Mesodermal cell (in vitro differentiated cells): ENCODE data around the gene PSMD11.
"Not testable (repeated sequence)": the region's sequence is repeated elsewhere in the genome, so short reads cannot be mapped to it uniquely, and the experiment has no call there.

Source experiments
- H3K27ac ChIP-seq: 2 replicates; pipeline ENCODE4 v1.7.0; 2013; ENCODE audit warnings: mild to moderate bottlenecking, low read depth, low read length, moderate library complexity; ENCODE audit not compliant: severe bottlenecking
- H3K36me3 ChIP-seq: 2 replicates; pipeline ENCODE4 v1.7.1; 2013; ENCODE audit warnings: mild to moderate bottlenecking, low read length, moderate library complexity; ENCODE audit not compliant: control insufficient read depth, insufficient read depth
- H3K4me1 ChIP-seq: one replicate; pipeline ENCODE4 v1.7.1; 2013; ENCODE audit warnings: mild to moderate bottlenecking, low read length; ENCODE audit not compliant: insufficient read depth, control insufficient read depth, poor library complexity, severe bottlenecking
- H3K4me3 ChIP-seq: 2 replicates; pipeline ENCODE4 v1.7.0; 2013; ENCODE audit warnings: low read length, control low read depth, mild to moderate bottlenecking; ENCODE audit not compliant: insufficient read depth, poor library complexity, severe bottlenecking; ENCODE audit errors: extremely low read depth
- H3K9me3 ChIP-seq: 2 replicates; pipeline ENCODE4 v1.7.1; 2013; ENCODE audit warnings: mild to moderate bottlenecking, low read length, moderate library complexity; ENCODE audit not compliant: control insufficient read depth
- WGBS, 2 experiments: methylation state at CpG; one replicate each; pipeline ENCODE4 v1.1.5; 2013; ENCODE audit warnings: missing lambda C conversion rate in 2 of 2; ENCODE audit not compliant: insufficient coverage in 2 of 2; 5-methylcytosine and 5-hydroxymethylcytosine counted together

Gene PSMD11

GRCh38 chr17:32445971-32446370, 1.7 kb downstream of the PSMD11 start:
- 93 to 100% methylated on average over 1 of the region's 2 CpGs for WGBS, 2 experiments
- Histone ChIP-seq H3K9me3 (peaks cover 3% of the 10 kb centered on the region), H3K4me1 (peaks cover 5% of the 10 kb centered on the region), H3K27ac (no peak overlapping the region), H3K4me3 (peak overlapping the region; percentile 96), H3K36me3 (peaks cover 42% of the 10 kb centered on the region)

GRCh38 chr17:32446949-32447348, 2.6 kb downstream of the PSMD11 start:
- WGBS, 2 experiments: 95 to 100% methylated on average over 2 of the region's 2 CpGs
- peaks cover 3% of the 10 kb centered on the region for H3K9me3 ChIP-seq
- H3K36me3 ChIP-seq: peaks cover 52% of the 10 kb centered on the region
- H3K27ac ChIP-seq: no peak overlapping the region
- H3K4me1 ChIP-seq: peaks cover 5% of the 10 kb centered on the region
- no peak overlapping the region for H3K4me3 ChIP-seq

GRCh38 chr17:32449963-32450362, 5.7 kb downstream of the PSMD11 start:
- H3K36me3 ChIP-seq: peaks cover 82% of the 10 kb centered on the region
- peaks cover 5% of the 10 kb centered on the region for H3K4me1 ChIP-seq
- no peaks in the 10 kb centered on the region for H3K9me3 ChIP-seq
- no peak overlapping the region for H3K27ac ChIP-seq
- 93 to 100% methylated on average over 2 to 3 of the region's 5 CpGs for WGBS, 2 experiments
- H3K4me3 ChIP-seq: no peak overlapping the region

- H3K4me1 ChIP-seq, H3K9me3 ChIP-seq, H3K4me3 ChIP-seq, H3K27ac ChIP-seq: not testable (repeated sequence)
- WGBS, 2 experiments: 83% methylated on average over 1 of the region's 6 CpGs; no CpG with 5 or more reads in 1 of the 2 experiments
- peaks cover 86% of the 10 kb centered on the region for H3K36me3 ChIP-seq
Measured at GRCh38 chr17:32450379-32450778, 6.1 kb downstream of the PSMD11 start.

- peaks cover 98% of the 10 kb centered on the region for H3K36me3 ChIP-seq
- no peak overlapping the region for H3K4me3 ChIP-seq
- H3K27ac ChIP-seq: no peak overlapping the region
- H3K4me1 ChIP-seq: no peaks in the 10 kb centered on the region
- no peaks in the 10 kb centered on the region for H3K9me3 ChIP-seq
- 10 to 50% methylated on average over 1 to 2 of the region's 2 CpGs for WGBS, 2 experiments
Measured at GRCh38 chr17:32451879-32452278, 7.6 kb downstream of the PSMD11 start.

GRCh38 chr17:32452281-32452680, 8.0 kb downstream of the PSMD11 start:
- Histone ChIP-seq H3K36me3 (peaks cover 98% of the 10 kb centered on the region), H3K4me1 (no peaks in the 10 kb centered on the region), H3K27ac (no peak overlapping the region), H3K4me3 (no peak overlapping the region), H3K9me3 (no peaks in the 10 kb centered on the region)
- no CpG with 5 or more reads among the region's 1 CpG for WGBS, 2 experiments

- Histone ChIP-seq H3K4me3 (no peak overlapping the region), H3K4me1 (no peaks in the 10 kb centered on the region), H3K9me3 (no peaks in the 10 kb centered on the region), H3K36me3 (peaks cover 97% of the 10 kb centered on the region), H3K27ac (no peak overlapping the region)
- 100% methylated on average over 1 of the region's 2 CpGs; no CpG with 5 or more reads in 1 of the 2 experiments for WGBS, 2 experiments
Measured at GRCh38 chr17:32453370-32453769, 9.1 kb downstream of the PSMD11 start.

- Histone ChIP-seq H3K9me3 (no peaks in the 10 kb centered on the region), H3K36me3 (peaks cover 88% of the 10 kb centered on the region)
Measured at GRCh38 chr17:32458371-32458770, 14.1 kb downstream of the PSMD11 start.

GRCh38 chr17:32460054-32460453, 15.7 kb downstream of the PSMD11 start:
- H3K9me3 ChIP-seq: no peaks in the 10 kb centered on the region
- H3K4me3 ChIP-seq: no peak overlapping the region
- H3K36me3 ChIP-seq: peaks cover 83% of the 10 kb centered on the region
- H3K4me1 ChIP-seq: no peaks in the 10 kb centered on the region
- H3K27ac ChIP-seq: no peak overlapping the region
- 92 to 100% methylated on average over 3 to 4 of the region's 4 CpGs for WGBS, 2 experiments

More at GRCh38 chr17:32458371-32458770, 14.1 kb downstream of the PSMD11 start:
- H3K4me1 ChIP-seq: no peaks in the 10 kb centered on the region
- no peak overlapping the region for H3K4me3 ChIP-seq
- H3K27ac ChIP-seq: no peak overlapping the region

- no peak overlapping the region for H3K27ac ChIP-seq
- H3K36me3 ChIP-seq: peaks cover 82% of the 10 kb centered on the region
- H3K4me1 ChIP-seq: no peaks in the 10 kb centered on the region
- H3K9me3 ChIP-seq: no peaks in the 10 kb centered on the region
- 68 to 77% methylated on average over 2 to 3 of the region's 4 CpGs for WGBS, 2 experiments
- H3K4me3 ChIP-seq: no peak overlapping the region
Measured at GRCh38 chr17:32461498-32461852, 17.2 kb downstream of the PSMD11 start.

- peaks cover 83% of the 10 kb centered on the region for H3K36me3 ChIP-seq
- no CpG with 5 or more reads among the region's 1 CpG for WGBS, 2 experiments
- no peak overlapping the region for H3K27ac ChIP-seq
- no peaks in the 10 kb centered on the region for H3K9me3 ChIP-seq
- H3K4me3 ChIP-seq: no peak overlapping the region
- no peaks in the 10 kb centered on the region for H3K4me1 ChIP-seq
Measured at GRCh38 chr17:32461853-32462617, 17.7 kb downstream of the PSMD11 start.
